Sigmoid colon (tissue), 7 donors: ENCODE results near the gene CSRNP2. TPM values are rescaled to one million over a fixed set of nuclear protein-coding genes. Genes with fewer than 3 reads are reported as not detected.

Source experiments
- DNase-seq: peaks from one replicate; pipeline ENCODE4 v3.0.0-alpha.2; 2019
- H3K27ac ChIP-seq, 4 donors: fragments of 200-600 bp; sonication (generic); one replicate each; pipeline ENCODE4 v1.5.1; 2016 to 2019; ENCODE audit warnings: mild to moderate bottlenecking in 1 of 4
- H3K27me3 ChIP-seq, 3 donors: fragments of 200-600 bp; sonication (generic); one replicate each; pipeline ENCODE4 v1.5.1; 2019; ENCODE audit warnings: mild to moderate bottlenecking in 1 of 3
- H3K36me3 ChIP-seq, 4 donors: fragments of 200-600 bp; sonication (generic); one replicate each; pipeline ENCODE4 v1.5.1; 2016 to 2019
- H3K4me1 ChIP-seq, 4 donors: fragments of 200-600 bp; sonication (generic); one replicate each; pipeline ENCODE4 v1.5.1; 2017 to 2019
- H3K4me3 ChIP-seq, 4 donors: fragments of 200-600 bp; sonication (generic); one replicate each; pipeline ENCODE4 v1.5.1; 2017 to 2019; ENCODE audit warnings: mild to moderate bottlenecking in 2 of 4, moderate library complexity in 1 of 4
- H3K9me3 ChIP-seq, 4 donors: fragments of 200-600 bp in 3 of 4; sonication (generic) in 3 of 4; one replicate each; pipeline versions ENCODE4 v1.5.1 to v1.6.1; 2013 to 2019
- CTCF ChIP-seq, 4 experiments: fragments of 450-650 bp in 3 of 4; fragments of 200-600 bp in 1 of 4; IDR thresholded peaks; one replicate each; pipeline ENCODE4 v1.5.1; 2016 to 2019; ENCODE audit warnings: antibody characterized with exemption in 4 of 4, mild to moderate bottlenecking in 3 of 4, moderate library complexity in 2 of 4
- EP300 ChIP-seq, 4 donors: sonication (generic); formaldehyde crosslinking; IDR thresholded peaks; one replicate each; pipeline ENCODE4 v1.6.1; 2017; ENCODE audit warnings: antibody characterized with exemption in 4 of 4
- POLR2A ChIP-seq, 2 donors: fragments of 450-650 bp; IDR thresholded peaks; one replicate each; pipeline ENCODE4 v1.6.1; 2016; ENCODE audit warnings: antibody characterized with exemption in 2 of 2, mild to moderate bottlenecking in 2 of 2, moderate library complexity in 2 of 2
- POLR2AphosphoS5 ChIP-seq, 4 donors: sonication (generic); formaldehyde crosslinking; IDR thresholded peaks; one replicate each; pipeline ENCODE4 v1.6.1; 2017; ENCODE audit warnings: antibody characterized with exemption in 4 of 4
- WGBS, 2 donors: extraction: QIAGEN DNeasy Blood & Tissue Kit; methylation state at CpG; one replicate each; pipeline ENCODE4 v1.1.7; 2013; 5-methylcytosine and 5-hydroxymethylcytosine counted together
- intact Hi-C: fragments of 100-400 bp; cut with DNase I; formaldehyde crosslinking; loops from one replicate; pipeline ENCODE4 v1.15.1; 2023
- polyA plus RNA-seq, 3 donors: library from polyadenylated mRNA; stranded (reverse); fragments of 200-250 nt; gene quantifications; one replicate each; pipeline ENCODE4 v1.2.3, GENCODE V29; 2013
- small RNA-seq, 3 donors: library from RNA; depleted of rRNA; stranded (forward); fragments of <200 nt; gene quantifications; one replicate each; pipeline ENCODE3, GENCODE V24; 2016
- total RNA-seq, 4 donors: library from RNA; depleted of rRNA; stranded (reverse); fragments of >200 nt; gene quantifications; one replicate each; pipeline ENCODE4 v1.1.0, GENCODE V29; 2016
- donor health status: healthy with polysubstance abuse.
- donor health status: Bipolar disorder and iron deficiency.
- donor health status: healthy.

Gene CSRNP2
- total and polyA plus RNA-seq, 7 donors = 8.4 to 23.9 (median 17.4) TPM

GRCh38 chr12:51011955-51012354, 71.4 kb downstream of the CSRNP2 start:
- Histone ChIP-seq H3K4me1 (no peaks in the 10 kb centered on the region), H3K27me3 (no peaks in the 10 kb centered on the region), H3K9me3 (no peaks in the 10 kb centered on the region), H3K27ac (no peak overlapping the region), H3K4me3 (no peak overlapping the region), H3K36me3 (peaks cover 0 to 15% (median 0%) of the 10 kb centered on the region in 4 donors)
- DNase-seq = no peak
- WGBS, 2 donors = 66 to 84% methylated on average over 4 of the region's 4 CpGs
- TF ChIP-seq EP300 (IDR thresholded peaks at IDR 0.05) (no peak), CTCF (IDR thresholded peaks at IDR 0.05) (no peak), POLR2AphosphoS5 (IDR thresholded peaks at IDR 0.05) (no peak), POLR2A (IDR thresholded peaks at IDR 0.05) (no peak)
- intact Hi-C loops = no loop called here

Small RNA genes within 50 kb of the gene (small RNA-seq; reads per million reads assigned to genes)
- gene RNU6-1273P (0 reads per million in 3 donors), gene RNU6-87P (0 reads per million in 3 donors)

Other genes with a start within 250 kb of the CSRNP2 start
- not detected for gene TMPRSS12, start 240.7 kb downstream of the CSRNP2 start, total RNA-seq
- not detected for gene TMPRSS12, start 240.7 kb downstream of the CSRNP2 start, polyA plus RNA-seq
- gene HIGD1C, start 131.1 kb downstream of the CSRNP2 start, total RNA-seq = not detected
- not detected for gene HIGD1C, start 131.1 kb downstream of the CSRNP2 start, polyA plus RNA-seq
- gene SLC11A2, start 57.2 kb downstream of the CSRNP2 start, total RNA-seq = 10 to 100 TPM; 25.0 to 44.6 (median 37.1) TPM
- 10 to 100 TPM in 1 of 3 donors, 1 to 10 TPM in 2; 3.9 to 21.4 (median 4.8) TPM for gene SLC11A2, start 57.2 kb downstream of the CSRNP2 start, polyA plus RNA-seq
- gene LETMD1, start 35.3 kb downstream of the CSRNP2 start, total RNA-seq = 10 to 100 TPM; 59.5 to 87.2 (median 72.4) TPM
- 10 to 100 TPM; 37.0 to 66.0 (median 55.3) TPM for gene LETMD1, start 35.3 kb downstream of the CSRNP2 start, polyA plus RNA-seq
- gene TFCP2, start 89.5 kb upstream of the CSRNP2 start, total RNA-seq = 10 to 100 TPM; 11.9 to 17.8 (median 13.7) TPM
- gene TFCP2, start 89.5 kb upstream of the CSRNP2 start, polyA plus RNA-seq = 10 to 100 TPM; 10.4 to 18.1 (median 12.6) TPM
- 10 to 100 TPM in 1 of 4 donors, 1 to 10 TPM in 3; 5.8 to 15.8 (median 8.5) TPM for gene POU6F1, start 134.5 kb upstream of the CSRNP2 start, total RNA-seq
- gene POU6F1, start 134.5 kb upstream of the CSRNP2 start, polyA plus RNA-seq = 1 to 10 TPM; 1.2 to 4.5 (median 1.6) TPM
- 100 to 1,000 TPM; 107 to 265 (median 191) TPM for gene DAZAP2, start 155.2 kb upstream of the CSRNP2 start, total RNA-seq
- 100 to 1,000 TPM; 428 to 701 (median 638) TPM for gene DAZAP2, start 155.2 kb upstream of the CSRNP2 start, polyA plus RNA-seq
- 1 to 10 TPM; 1.9 to 5.3 (median 3.4) TPM for gene SMAGP, start 186.8 kb upstream of the CSRNP2 start, total RNA-seq
- gene SMAGP, start 186.8 kb upstream of the CSRNP2 start, polyA plus RNA-seq = 10 to 100 TPM; 78.8 to 81.7 (median 81.1) TPM
- gene BIN2, start 240.6 kb upstream of the CSRNP2 start, total RNA-seq = 1 to 10 TPM; 2.3 to 4.2 (median 2.9) TPM
- gene BIN2, start 240.6 kb upstream of the CSRNP2 start, polyA plus RNA-seq = 10 to 100 TPM in 2 of 3 donors, 1 to 10 TPM in 1; 7.4 to 21.2 (median 10.8) TPM